H9 (cell line): Measurements from ENCODE around the gene GALNT17. TPM values are rescaled to one million over a fixed set of nuclear protein-coding genes. Genes with fewer than 3 reads are reported as not detected.

Source experiments
- DNase-seq: peaks from one replicate; pipeline ENCODE4 v3.0.0-alpha.2; 2017
- H2AFZ ChIP-seq: one replicate; pipeline ENCODE4 v1.6.1; 2013; ENCODE audit warnings: mild to moderate bottlenecking, low read length, control low read depth, moderate library complexity
- H2AK5ac ChIP-seq: 2 replicates; pipeline ENCODE4 v1.6.1; 2013; ENCODE audit warnings: low read length, control low read depth, mixed read lengths; ENCODE audit not compliant: insufficient read length
- H2BK120ac ChIP-seq: one replicate; pipeline ENCODE4 v1.6.1; 2013; ENCODE audit warnings: low read depth, mild to moderate bottlenecking, low read length, control low read depth, inconsistent platforms; ENCODE audit not compliant: poor library complexity, severe bottlenecking
- H2BK12ac ChIP-seq: 2 replicates; pipeline ENCODE4 v1.6.1; 2013; ENCODE audit warnings: low read length, control low read depth, mixed read lengths, low read depth; ENCODE audit not compliant: insufficient read length
- H2BK15ac ChIP-seq: 2 replicates; pipeline ENCODE4 v1.6.1; 2013; ENCODE audit warnings: low read depth, low read length, control low read depth
- H2BK20ac ChIP-seq: one replicate; pipeline ENCODE4 v1.6.1; 2013; ENCODE audit warnings: low read depth, mild to moderate bottlenecking, low read length, control low read depth, inconsistent platforms; ENCODE audit not compliant: poor library complexity, severe bottlenecking
- H2BK5ac ChIP-seq: 2 replicates; pipeline ENCODE4 v1.6.1; 2013; ENCODE audit warnings: low read length, control low read depth, mixed read lengths; ENCODE audit not compliant: insufficient read length
- H3K14ac ChIP-seq: 2 replicates; pipeline ENCODE4 v1.6.1; 2013; ENCODE audit warnings: low read length, control low read depth; ENCODE audit not compliant: insufficient read depth
- H3K18ac ChIP-seq: 2 replicates; pipeline ENCODE4 v1.6.1; 2013; ENCODE audit warnings: low read depth, mild to moderate bottlenecking, mixed read lengths, low read length, control low read depth; ENCODE audit not compliant: insufficient read length
- H3K23ac ChIP-seq: 2 replicates; pipeline ENCODE4 v1.6.1; 2013; ENCODE audit warnings: low read length, control low read depth, mixed read lengths, low read depth; ENCODE audit not compliant: insufficient read length
- H3K23me2 ChIP-seq: 2 replicates; pipeline ENCODE4 v1.6.1; 2013; ENCODE audit warnings: low read depth, mild to moderate bottlenecking, mixed read lengths, low read length, control low read depth; ENCODE audit not compliant: insufficient read length, poor library complexity, severe bottlenecking
- H3K27ac ChIP-seq: 2 replicates; pipeline ENCODE4 v1.5.1; 2013; ENCODE audit warnings: low read length, control low read depth, mixed read lengths, low read depth; ENCODE audit not compliant: insufficient read length
- H3K27me3 ChIP-seq: 2 replicates; pipeline ENCODE4 v1.6.1; 2013; ENCODE audit warnings: low read length, control low read depth, inconsistent platforms; ENCODE audit not compliant: insufficient read depth
- H3K4ac ChIP-seq: 2 replicates; pipeline ENCODE4 v1.6.1; 2013; ENCODE audit warnings: low read depth, mild to moderate bottlenecking, control low read depth, inconsistent platforms, low read length, moderate library complexity
- H3K4me1 ChIP-seq: 2 replicates; pipeline ENCODE4 v1.6.1; 2013; ENCODE audit warnings: low read length, control low read depth, inconsistent platforms; ENCODE audit not compliant: insufficient read depth
- H3K4me2 ChIP-seq: 2 replicates; pipeline ENCODE4 v1.6.1; 2013; ENCODE audit warnings: low read length, control low read depth, mixed read lengths; ENCODE audit not compliant: insufficient read length, insufficient read depth
- H3K56ac ChIP-seq: 2 replicates; pipeline ENCODE4 v1.6.1; 2013; ENCODE audit warnings: low read depth, mild to moderate bottlenecking, mixed read lengths, low read length, control low read depth; ENCODE audit not compliant: insufficient read length
- H3K79me1 ChIP-seq: 2 replicates; pipeline ENCODE4 v1.6.1; 2013; ENCODE audit warnings: low read depth, mild to moderate bottlenecking, moderate library complexity, low read length, control low read depth, inconsistent platforms; ENCODE audit not compliant: insufficient read depth, poor library complexity, severe bottlenecking
- H3K79me2 ChIP-seq: 2 replicates; pipeline ENCODE4 v1.6.1; 2013; ENCODE audit warnings: low read length, control low read depth, inconsistent platforms; ENCODE audit not compliant: insufficient read depth
- H3K9ac ChIP-seq: 2 replicates; pipeline ENCODE4 v1.6.1; 2013; ENCODE audit warnings: low read length, control low read depth, mixed read lengths; ENCODE audit not compliant: insufficient read length; ENCODE audit errors: extremely low read depth
- H3K9me3 ChIP-seq: one replicate; pipeline ENCODE4 v1.6.1; 2013; ENCODE audit warnings: low read depth, low read length, inconsistent platforms; ENCODE audit not compliant: control insufficient read depth
- H3T11ph ChIP-seq: one replicate; pipeline ENCODE4 v1.6.1; 2013; ENCODE audit warnings: mild to moderate bottlenecking, low read length, control low read depth, inconsistent platforms
- H4K20me1 ChIP-seq: one replicate; pipeline ENCODE4 v1.6.1; 2013; ENCODE audit not compliant: control insufficient read depth, insufficient read length, insufficient read depth
- H4K5ac ChIP-seq: 2 replicates; pipeline ENCODE4 v1.6.1; 2013; ENCODE audit warnings: low read depth, mild to moderate bottlenecking, mixed read lengths, low read length, control low read depth; ENCODE audit not compliant: insufficient read length
- H4K8ac ChIP-seq: replicated peaks from 2 replicates; pipeline ENCODE4 v1.6.1; 2013; ENCODE audit warnings: low read length, control low read depth, mixed read lengths, low read depth; ENCODE audit not compliant: insufficient read length
- H4K91ac ChIP-seq: 2 replicates; pipeline ENCODE4 v1.6.1; 2013; ENCODE audit warnings: low read depth, mild to moderate bottlenecking, moderate library complexity, mixed read lengths, low read length, control low read depth; ENCODE audit not compliant: insufficient read length
- H3K27ac Mint-ChIP-seq, 3 experiments: 2 replicates in 2 of 3; 3 replicates in 1 of 3; pipeline ENCODE4 v1.8.0; 2020 to 2021; ENCODE audit warnings: mixed read lengths in 3 of 3, mild to moderate bottlenecking in 1 of 3, moderate library complexity in 1 of 3
- H3K27me3 Mint-ChIP-seq: 2 replicates; pipeline ENCODE4 v1.8.0; 2021; ENCODE audit warnings: low read depth, mild to moderate bottlenecking, moderate library complexity, mixed read lengths
- H3K36me3 Mint-ChIP-seq, 3 experiments: 2 replicates in 2 of 3; 3 replicates in 1 of 3; pipeline ENCODE4 v1.8.0; 2020 to 2021; ENCODE audit warnings: low read depth in 3 of 3, mixed read lengths in 3 of 3; ENCODE audit not compliant: insufficient read depth in 1 of 3
- H3K4me1 Mint-ChIP-seq, 2 experiments: 2 replicates each; pipeline ENCODE4 v1.8.0; 2020; ENCODE audit warnings: mixed read lengths in 2 of 2
- H3K4me3 Mint-ChIP-seq, 2 experiments: 2 replicates in 1 of 2; 3 replicates in 1 of 2; pipeline ENCODE4 v1.8.0; 2020 to 2021; ENCODE audit warnings: mild to moderate bottlenecking in 2 of 2, mixed read lengths in 2 of 2, moderate library complexity in 1 of 2
- H3K9me3 Mint-ChIP-seq, 2 experiments: 2 replicates in 1 of 2; 3 replicates in 1 of 2; pipeline ENCODE4 v1.8.0; 2020; ENCODE audit warnings: mild to moderate bottlenecking in 2 of 2, mixed read lengths in 2 of 2, moderate library complexity in 1 of 2
- CTCF ChIP-seq: fragments of 200-600 bp; sonication (generic); conservative IDR thresholded peaks from 3 replicates; pipeline ENCODE4 v1.8.0; 2021; ENCODE audit warnings: antibody characterized with exemption, mild to moderate bottlenecking
- WGBS: extraction: QIAGEN DNeasy Blood & Tissue Kit; methylation state at CpG from one replicate; pipeline ENCODE4 v1.1.7; 2013; ENCODE audit warnings: missing lambda C conversion rate, low lambda C conversion rate, mixed read lengths; ENCODE audit not compliant: insufficient read length; ENCODE audit errors: extremely low coverage; 5-methylcytosine and 5-hydroxymethylcytosine counted together
- total RNA-seq: library from RNA; stranded (reverse); gene quantifications from 2 replicates; pipeline ENCODE4 v1.2.1, GENCODE V29; 2021

The GALNT17 gene
- total RNA-seq, 1 experiment from 2014 or later = 43.2 TPM

- Histone ChIP-seq H3K14ac (no peak overlapping the region), H4K91ac (no peak overlapping the region), H4K20me1 (no peaks in the 10 kb centered on the region), H3K27ac (no peak overlapping the region), H2AK5ac (no peak overlapping the region), H3K79me1 (no peaks in the 10 kb centered on the region), H4K8ac (no peak overlapping the region), H3K4me2 (no peak overlapping the region), H3K56ac (no peak overlapping the region), H2AFZ (no peak overlapping the region), H3T11ph (no peak overlapping the region), H2BK120ac (no peak overlapping the region), H3K23me2 (no peaks in the 10 kb centered on the region), H3K79me2 (no peaks in the 10 kb centered on the region), H2BK5ac (no peak overlapping the region), H3K9ac (no peak overlapping the region), H3K27me3 (no peaks in the 10 kb centered on the region), H4K5ac (no peak overlapping the region), H2BK12ac (no peak overlapping the region), H3K18ac (no peak overlapping the region), H2BK15ac (no peak overlapping the region), H3K4ac (no peak overlapping the region), H2BK20ac (no peak overlapping the region), H3K4me1 (no peaks in the 10 kb centered on the region), H3K23ac (no peak overlapping the region), H3K9me3 (no peaks in the 10 kb centered on the region)
- DNase-seq = no peak
- Mint-ChIP-seq H3K9me3 (no peaks in the 10 kb centered on the region; a peak in 1 of 5 replicates), H3K27me3 (no peaks in the 10 kb centered on the region), H3K27ac (no peak overlapping the region), H3K4me3 (no peak overlapping the region), H3K36me3 (peaks cover 15 to 41% (median 40%) of the 10 kb centered on the region in 3 experiments; a peak in 6 of 7 replicates), H3K4me1 (peaks cover 15 to 19% of the 10 kb centered on the region in 2 experiments)
- no CpG with 5 or more reads among the region's 11 CpGs for WGBS
- no peak for TF ChIP-seq CTCF
These were observed 556.1 kb downstream of the GALNT17 start for GRCh38 chr7:71687831-71688599.
